Sigmoid colon (tissue), 4 donors: ENCODE measurements around the gene FURIN.

Experiments used
- CTCF ChIP-seq, 4 experiments: fragments of 450-650 bp in 3 of 4; fragments of 200-600 bp in 1 of 4; IDR thresholded peaks; one replicate each; pipeline ENCODE4 v1.5.1; 2016 to 2019; ENCODE audit warnings: antibody characterized with exemption in 4 of 4, mild to moderate bottlenecking in 3 of 4, moderate library complexity in 2 of 4
- EP300 ChIP-seq, 4 donors: sonication (generic); formaldehyde crosslinking; IDR thresholded peaks; one replicate each; pipeline ENCODE4 v1.6.1; 2017; ENCODE audit warnings: antibody characterized with exemption in 4 of 4
- POLR2A ChIP-seq, 2 donors: fragments of 450-650 bp; IDR thresholded peaks; one replicate each; pipeline ENCODE4 v1.6.1; 2016; ENCODE audit warnings: antibody characterized with exemption in 2 of 2, mild to moderate bottlenecking in 2 of 2, moderate library complexity in 2 of 2
- POLR2AphosphoS5 ChIP-seq, 4 donors: sonication (generic); formaldehyde crosslinking; IDR thresholded peaks; one replicate each; pipeline ENCODE4 v1.6.1; 2017; ENCODE audit warnings: antibody characterized with exemption in 4 of 4

- TF ChIP-seq CTCF (IDR thresholded peaks at IDR 0.05) (no peak), POLR2A (IDR thresholded peaks at IDR 0.05) (no peak), EP300 (IDR thresholded peaks at IDR 0.05) (no peak), POLR2AphosphoS5 (IDR thresholded peaks at IDR 0.05) (no peak)
Measured at GRCh38 chr15:90876512-90877170, 8.3 kb downstream of the FURIN start.
